DND-41 (cell line): ENCODE measurements around the gene TBCD.

ENCODE experiments used
- ATAC-seq: fragments of 200-7000 bp; cut with Tn5 transposase; 3 replicates; pipeline ENCODE4 v1.9.1; 2021; ENCODE audit warnings: low read depth; ENCODE audit not compliant: insufficient read depth
- DNase-seq: peaks from one replicate; pipeline ENCODE4 v3.0.0-alpha.2; 2020
- H2AFZ ChIP-seq: 2 replicates; pipeline ENCODE4 v1.6.0; 2012; ENCODE audit warnings: low read depth, low read length
- H3K27ac ChIP-seq: 2 replicates; pipeline ENCODE4 v1.5.1; 2012; ENCODE audit warnings: low read length, inconsistent platforms
- H3K27me3 ChIP-seq: fragments of 200-600 bp; sonication (generic); 2 replicates; pipeline ENCODE4 v1.6.0; 2012; ENCODE audit warnings: low read length, mild to moderate bottlenecking, inconsistent platforms; ENCODE audit not compliant: insufficient read depth, poor library complexity
- H3K36me3 ChIP-seq: 2 replicates; pipeline ENCODE4 v1.5.1; 2012; ENCODE audit warnings: low read length, inconsistent platforms; ENCODE audit not compliant: insufficient read depth
- H3K4me1 ChIP-seq: 2 replicates; pipeline ENCODE4 v1.5.1; 2012; ENCODE audit warnings: mild to moderate bottlenecking, low read length; ENCODE audit not compliant: insufficient read depth
- H3K4me2 ChIP-seq: 2 replicates; pipeline ENCODE4 v1.6.0; 2012; ENCODE audit warnings: mild to moderate bottlenecking, moderate library complexity, low read length, inconsistent platforms; ENCODE audit not compliant: insufficient read depth
- H3K4me3 ChIP-seq, 2 experiments: fragments of 200-600 bp in 1 of 2; shearing (Covaris generic) in 1 of 2; 2 replicates each; pipeline ENCODE4 v1.5.1; 2012 to 2016; ENCODE audit warnings: inconsistent platforms in 2 of 2, low read length in 2 of 2, mild to moderate bottlenecking in 2 of 2, low read depth in 1 of 2, moderate library complexity in 1 of 2
- H3K79me2 ChIP-seq: 2 replicates; pipeline ENCODE4 v1.6.0; 2012; ENCODE audit warnings: low read length, inconsistent platforms; ENCODE audit not compliant: insufficient read depth
- H3K9ac ChIP-seq: 2 replicates; pipeline ENCODE4 v1.6.0; 2012; ENCODE audit warnings: low read depth, mild to moderate bottlenecking, inconsistent platforms, low read length, moderate library complexity
- H3K9me3 ChIP-seq: 2 replicates; pipeline ENCODE4 v1.5.1; 2012; ENCODE audit warnings: low read length, moderate library complexity, mild to moderate bottlenecking, inconsistent platforms; ENCODE audit not compliant: insufficient read depth, severe bottlenecking
- H4K20me1 ChIP-seq: 2 replicates; pipeline ENCODE4 v1.6.0; 2012; ENCODE audit warnings: low read length; ENCODE audit not compliant: insufficient read depth
- EZH2 ChIP-seq: IDR thresholded peaks from 3 replicates; pipeline ENCODE4 v1.6.1; 2012; ENCODE audit warnings: borderline replicate concordance, low read depth, mild to moderate bottlenecking, moderate library complexity, low read length, inconsistent platforms; ENCODE audit not compliant: severe bottlenecking
- TF ChIP-seq, protein P1 (sequence below): IDR thresholded peaks from 2 replicates; pipeline ENCODE4 v1.5.1; 2012; ENCODE audit warnings: borderline replicate concordance, low read length, moderate library complexity, mild to moderate bottlenecking; ENCODE audit not compliant: poor library complexity, severe bottlenecking; ENCODE audit errors: extremely low read depth

TBCD gene

DNA sequence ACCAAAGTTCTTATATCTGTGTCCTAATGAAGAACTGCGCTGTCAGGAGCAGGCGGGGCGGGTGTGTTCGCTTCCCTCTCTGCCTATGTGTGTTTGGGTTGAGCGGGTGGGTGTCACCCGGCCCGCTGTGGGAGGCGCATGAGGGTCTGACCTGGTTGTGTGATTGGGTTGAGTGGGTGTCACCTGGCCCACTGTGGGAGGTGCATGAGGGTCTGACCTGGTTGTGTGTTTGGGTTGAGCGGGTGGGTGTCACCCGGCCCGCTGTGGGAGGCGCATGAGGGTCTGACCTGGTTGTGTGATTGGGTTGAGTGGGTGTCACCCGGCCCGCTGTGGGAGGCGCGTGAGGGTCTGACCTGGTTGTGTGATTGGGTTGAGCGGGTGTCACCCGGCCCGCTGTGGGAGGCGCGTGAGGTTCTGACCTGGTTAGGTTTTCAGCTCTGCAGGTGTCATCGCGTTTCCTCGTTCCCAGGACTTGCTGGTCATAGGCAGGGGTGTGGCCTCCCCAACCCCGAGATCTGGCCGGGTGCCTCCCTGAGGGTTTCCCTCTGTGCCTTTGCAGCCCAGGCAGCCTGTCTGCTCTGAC is 157.5 kb downstream of the TBCD start:
- Histone ChIP-seq H2AFZ (no peak overlapping the region), H4K20me1 (peaks cover 9% of the 10 kb centered on the region; the same call in 1 of the 2 replicates), H3K4me2 (peak overlapping the region; percentile 63), H3K27ac (peak overlapping the region; percentile 86), H3K79me2 (peaks cover 85% of the 10 kb centered on the region), H3K4me1 (peaks cover 68% of the 10 kb centered on the region), H3K27me3 (no peaks in the 10 kb centered on the region), H3K9me3 (no peaks in the 10 kb centered on the region), H3K4me3 (no peak overlapping the region; a peak in 1 of 4 replicates), H3K36me3 (peaks cover 86% of the 10 kb centered on the region), H3K9ac (peak overlapping the region; percentile 55)
- no peak for TF ChIP-seq EZH2
- TF ChIP-seq, protein P1, sequence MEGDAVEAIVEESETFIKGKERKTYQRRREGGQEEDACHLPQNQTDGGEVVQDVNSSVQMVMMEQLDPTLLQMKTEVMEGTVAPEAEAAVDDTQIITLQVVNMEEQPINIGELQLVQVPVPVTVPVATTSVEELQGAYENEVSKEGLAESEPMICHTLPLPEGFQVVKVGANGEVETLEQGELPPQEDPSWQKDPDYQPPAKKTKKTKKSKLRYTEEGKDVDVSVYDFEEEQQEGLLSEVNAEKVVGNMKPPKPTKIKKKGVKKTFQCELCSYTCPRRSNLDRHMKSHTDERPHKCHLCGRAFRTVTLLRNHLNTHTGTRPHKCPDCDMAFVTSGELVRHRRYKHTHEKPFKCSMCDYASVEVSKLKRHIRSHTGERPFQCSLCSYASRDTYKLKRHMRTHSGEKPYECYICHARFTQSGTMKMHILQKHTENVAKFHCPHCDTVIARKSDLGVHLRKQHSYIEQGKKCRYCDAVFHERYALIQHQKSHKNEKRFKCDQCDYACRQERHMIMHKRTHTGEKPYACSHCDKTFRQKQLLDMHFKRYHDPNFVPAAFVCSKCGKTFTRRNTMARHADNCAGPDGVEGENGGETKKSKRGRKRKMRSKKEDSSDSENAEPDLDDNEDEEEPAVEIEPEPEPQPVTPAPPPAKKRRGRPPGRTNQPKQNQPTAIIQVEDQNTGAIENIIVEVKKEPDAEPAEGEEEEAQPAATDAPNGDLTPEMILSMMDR = no peak
- ATAC-seq (no peak), DNase-seq (no peak)

DNA sequence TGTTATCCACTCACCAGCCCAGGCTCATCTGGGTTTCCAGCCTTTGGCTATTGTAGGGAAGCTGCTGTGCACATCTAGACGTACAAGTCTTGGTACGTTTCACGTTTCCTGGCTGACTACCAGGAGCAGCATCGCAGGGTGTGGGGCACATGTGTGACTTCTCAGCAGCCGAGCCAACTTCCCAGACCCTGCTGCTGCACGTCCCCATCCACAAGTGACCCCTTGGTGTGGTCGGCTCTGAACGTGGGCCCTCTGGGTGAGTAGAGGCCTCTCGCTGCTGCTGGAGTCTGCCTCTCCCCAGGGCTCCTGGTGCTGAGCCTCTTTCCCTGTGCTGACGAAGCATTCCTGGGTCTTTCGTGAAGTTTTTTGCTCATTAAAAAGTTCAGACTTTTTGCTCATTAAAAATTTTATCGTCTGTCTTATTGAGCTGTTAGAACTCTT is 158.2 kb downstream of the TBCD start:
- H2AFZ ChIP-seq = no peak overlapping the region
- no peak for DNase-seq
- H3K27ac ChIP-seq = peak overlapping the region; percentile 86

DNA sequence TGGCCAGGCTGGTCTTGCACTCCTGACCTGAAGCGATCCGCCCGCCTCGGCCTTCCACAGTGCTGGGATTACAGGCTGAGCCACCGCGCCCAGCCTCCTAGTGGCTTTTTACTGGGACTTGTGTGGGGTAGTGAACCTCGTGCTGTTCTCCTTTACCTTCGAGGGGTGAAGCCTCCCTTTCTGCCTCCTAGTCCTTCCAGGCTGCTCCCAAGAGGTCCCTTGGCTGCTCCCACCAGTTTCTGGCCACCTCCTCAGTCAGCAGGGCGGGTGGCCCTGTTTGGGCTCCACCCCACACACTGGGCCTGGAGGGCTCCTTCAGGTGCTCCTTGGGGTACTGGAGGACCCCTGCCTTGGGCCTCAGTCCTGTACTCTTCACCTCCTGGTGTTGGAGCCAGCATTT is 158.9 kb downstream of the TBCD start:
- Histone ChIP-seq H3K4me2 (no peak overlapping the region), H3K4me1 (peaks cover 56% of the 10 kb centered on the region), H3K27ac (peak overlapping the region; percentile 86), H3K79me2 (peaks cover 89% of the 10 kb centered on the region), H3K27me3 (no peaks in the 10 kb centered on the region), H3K9me3 (no peaks in the 10 kb centered on the region), H3K9ac (no peak overlapping the region), H2AFZ (no peak overlapping the region), H4K20me1 (peaks cover 8% of the 10 kb centered on the region; the same call in 1 of the 2 replicates), H3K36me3 (peaks cover 88% of the 10 kb centered on the region), H3K4me3 (no peak overlapping the region)
- DNase-seq (no peak), ATAC-seq (no peak)
- no peak for TF ChIP-seq EZH2
- TF ChIP-seq, protein P1 = no peak

More for the DNA sequence above, 158.2 kb downstream of the TBCD start:
- peaks cover 61% of the 10 kb centered on the region for H3K4me1 ChIP-seq
- TF ChIP-seq, protein P1 = no peak
- no peak for TF ChIP-seq EZH2
- peaks cover 8% of the 10 kb centered on the region; the same call in 1 of the 2 replicates for H4K20me1 ChIP-seq
- no peaks in the 10 kb centered on the region for H3K9me3 ChIP-seq
- no peaks in the 10 kb centered on the region for H3K27me3 ChIP-seq
- peaks cover 86% of the 10 kb centered on the region for H3K36me3 ChIP-seq
- H3K4me3 ChIP-seq = no peak overlapping the region
- H3K9ac ChIP-seq = 0 out of 2 replicates have a peak overlapping the region, but pooled peaks have one; percentile 55
- ATAC-seq = no peak
- peaks cover 85% of the 10 kb centered on the region for H3K79me2 ChIP-seq
- peak overlapping the region; percentile 63; the same call in 1 of the 2 replicates for H3K4me2 ChIP-seq
